GM18505 (cell line): ENCODE results near the gene SLC17A9.

Experiments used
- ATAC-seq: cut with Tn5 transposase; IDR thresholded peaks from one replicate; pipeline ENCODE4 v1.9.1; 2021; ENCODE audit not compliant: unreplicated experiment
- POLR2A ChIP-seq: IDR thresholded peaks from 4 replicates; pipeline ENCODE4 v1.6.1; 2011; ENCODE audit warnings: borderline replicate concordance; ENCODE audit not compliant: insufficient read depth, insufficient read length; ENCODE audit errors: extremely low read depth

Gene SLC17A9

GRCh38 chr20:62991196-62991807 lies 38.8 kb downstream of the SLC17A9 start:
- no peak for TF ChIP-seq POLR2A

DNA sequence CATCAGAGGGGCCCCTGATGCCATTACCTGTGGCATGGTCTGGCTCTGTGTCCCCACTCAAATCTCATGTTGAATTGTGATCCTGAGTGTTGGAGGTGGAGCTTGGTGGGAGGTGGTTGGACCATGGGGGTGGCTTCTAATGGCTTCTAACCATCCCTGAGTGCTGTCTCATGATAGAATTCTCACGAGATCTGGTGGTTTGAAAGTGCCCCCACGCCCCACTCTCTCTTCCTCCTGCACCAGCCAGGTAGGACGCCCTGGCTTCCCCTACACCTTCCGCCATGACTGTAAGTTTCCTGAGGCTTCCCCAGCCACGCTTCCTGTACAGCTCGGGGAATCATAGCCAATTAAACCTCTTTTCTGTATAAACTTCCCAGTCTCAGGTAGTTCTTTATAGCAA lies 39.4 kb downstream of the SLC17A9 start:
- no peak for TF ChIP-seq POLR2A
- no peak for ATAC-seq

More at GRCh38 chr20:62991196-62991807, 38.8 kb downstream of the SLC17A9 start:
- ATAC-seq, result no peak

DNA sequence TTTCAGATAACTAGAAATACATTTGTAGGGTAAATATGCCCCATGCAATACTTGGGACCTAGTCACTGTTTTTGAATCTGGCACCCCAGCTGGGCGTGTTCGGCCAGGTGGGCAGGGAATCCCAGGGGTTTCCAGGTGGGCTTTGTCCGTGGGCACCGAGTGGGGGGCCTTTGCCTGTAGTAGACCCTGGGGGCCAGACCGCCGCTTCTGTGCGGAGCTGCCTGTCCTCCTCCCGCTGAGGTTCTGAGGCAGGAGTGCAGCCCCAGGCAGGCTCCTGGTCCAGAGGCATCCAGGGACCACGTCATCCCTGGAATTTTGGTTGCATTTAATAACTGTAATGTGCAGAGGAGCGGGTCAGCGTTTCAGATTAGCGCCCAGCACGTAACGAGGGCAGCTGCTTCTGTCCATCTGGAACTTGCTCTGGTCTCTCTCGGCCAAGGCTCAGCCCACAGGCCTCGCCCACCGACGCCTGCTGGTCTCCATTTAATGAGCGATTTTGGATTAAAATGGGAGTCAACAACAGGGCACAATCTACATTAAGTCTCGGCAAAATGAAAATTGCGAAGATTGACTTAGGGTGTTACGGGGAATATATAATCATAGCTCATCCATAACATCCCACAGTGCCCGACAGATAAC lies 41.5 kb downstream of the SLC17A9 start:
- ATAC-seq, result no peak
- no peak for TF ChIP-seq POLR2A

- ATAC-seq, result no peak
- no peak for TF ChIP-seq POLR2A
Observed at GRCh38 chr20:62994869-62995281, 42.4 kb downstream of the SLC17A9 start.

GRCh38 chr20:62995481-62995880 lies 43.0 kb downstream of the SLC17A9 start:
- ATAC-seq, result no peak
- no peak for TF ChIP-seq POLR2A

DNA sequence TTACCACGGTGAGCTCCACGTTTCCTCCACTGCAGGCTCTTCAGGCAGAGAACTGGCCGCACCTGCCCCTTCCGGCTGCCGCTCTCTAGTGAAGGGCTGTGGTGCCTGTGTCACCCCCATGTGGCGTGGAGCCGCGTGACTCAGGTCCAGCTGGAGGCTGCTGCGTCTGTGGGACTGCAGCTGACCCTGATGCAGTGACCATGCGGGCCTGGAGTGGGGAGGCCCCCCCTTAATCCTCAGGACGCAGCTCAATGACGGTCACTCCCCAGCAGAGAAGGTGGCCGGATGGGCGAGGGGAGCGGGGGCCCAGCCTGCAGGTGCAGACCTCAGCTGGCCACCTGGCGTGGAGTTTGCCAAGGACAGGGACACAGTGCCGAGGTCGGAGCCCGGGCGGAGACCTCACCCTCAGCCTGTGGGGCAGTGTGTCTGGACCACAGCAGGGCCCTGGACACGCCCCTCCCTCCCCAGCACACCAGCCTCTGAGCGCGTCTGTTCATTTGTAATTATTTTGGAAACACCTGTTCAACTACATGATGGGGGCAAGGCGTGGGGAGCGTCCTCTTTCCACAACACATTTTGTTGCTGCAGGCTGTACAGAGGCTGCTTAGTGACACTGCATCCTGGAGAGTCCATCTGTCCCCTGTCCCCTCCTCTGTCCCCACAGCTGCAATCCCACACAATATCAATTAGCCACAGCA lies 43.5 kb downstream of the SLC17A9 start:
- TF ChIP-seq POLR2A, result no peak
- ATAC-seq, result no peak

DNA sequence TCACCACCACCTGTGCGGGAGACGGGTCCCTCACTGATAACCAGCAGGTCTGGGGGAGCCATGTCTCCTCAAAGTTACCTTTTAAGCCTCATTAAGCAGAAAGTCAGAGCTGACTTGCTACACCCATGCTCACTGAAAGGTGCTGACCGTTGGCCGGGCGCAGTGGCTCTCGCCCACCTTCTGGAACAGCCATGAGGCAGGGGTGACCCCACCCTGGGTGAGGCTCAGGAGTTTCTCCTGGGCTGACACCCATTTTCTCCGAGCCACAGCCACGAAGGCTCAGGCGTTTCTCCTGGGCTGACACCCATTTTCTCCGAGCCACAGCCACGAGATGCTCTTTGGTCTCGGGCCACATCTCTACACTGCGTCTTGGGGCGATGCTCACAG lies 44.1 kb downstream of the SLC17A9 start:
- no peak for ATAC-seq
- TF ChIP-seq POLR2A, result no peak

- no peak for ATAC-seq
Observed at GRCh38 chr20:62997417-62998035, 45.0 kb downstream of the SLC17A9 start.

GRCh38 chr20:62998449-62998848 lies 45.9 kb downstream of the SLC17A9 start:
- no peak for TF ChIP-seq POLR2A
- no peak for ATAC-seq

More at GRCh38 chr20:62997417-62998035, 45.0 kb downstream of the SLC17A9 start:
- no peak for TF ChIP-seq POLR2A

- no peak for ATAC-seq
- TF ChIP-seq POLR2A, result no peak
Observed at GRCh38 chr20:62999580-62999979, 47.1 kb downstream of the SLC17A9 start.

GRCh38 chr20:63000036-63000435 lies 47.5 kb downstream of the SLC17A9 start:
- no peak for ATAC-seq
- no peak for TF ChIP-seq POLR2A

DNA sequence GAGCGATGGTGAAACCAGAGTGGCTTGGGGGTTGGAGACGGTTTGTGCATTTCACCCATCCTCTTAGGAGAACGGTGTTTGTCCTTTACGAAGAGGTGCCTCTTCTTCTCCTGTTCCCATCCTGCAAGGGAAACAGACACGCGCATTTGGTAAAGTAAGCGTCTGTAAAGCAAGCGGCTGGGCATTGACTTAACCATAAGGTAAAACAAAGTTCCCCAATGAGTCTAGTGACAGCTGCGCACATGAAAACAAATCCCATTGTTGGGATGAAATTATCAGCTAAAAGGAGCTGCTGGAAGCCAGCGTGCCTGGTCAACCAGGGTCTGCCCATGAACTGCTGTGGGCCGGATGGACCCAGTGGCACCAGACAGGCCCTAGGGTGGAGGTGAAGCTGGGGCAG lies 48.4 kb downstream of the SLC17A9 start:
- no peak for ATAC-seq
- no peak for TF ChIP-seq POLR2A

DNA sequence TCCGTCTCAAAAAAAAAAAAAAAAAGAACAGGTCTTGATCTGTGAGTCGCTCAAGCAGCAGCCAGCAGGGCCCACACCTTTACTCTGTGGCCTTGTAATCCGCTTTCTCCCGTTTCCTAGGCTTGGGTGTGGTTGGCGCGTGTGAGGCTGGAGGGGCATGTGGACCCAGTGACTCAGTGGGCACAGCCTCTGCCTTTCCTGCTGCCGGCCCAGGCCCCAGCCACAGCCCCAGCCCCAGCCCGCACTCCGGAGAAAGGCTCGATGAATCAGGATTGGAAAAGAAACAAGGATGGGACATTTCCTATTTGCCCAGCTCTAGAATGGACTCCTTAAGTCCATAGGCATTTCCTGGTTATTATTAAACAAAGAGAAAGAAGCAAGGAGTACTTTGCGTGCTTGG lies 50.0 kb downstream of the SLC17A9 start:
- no peak for ATAC-seq
- no peak for TF ChIP-seq POLR2A
